GM12801 (cell line): ENCODE measurements around the gene SOCS3.

Experiments
- TF ChIP-seq, protein P1 (sequence below): IDR thresholded peaks from one replicate; pipeline ENCODE4 v1.5.1; 2011; ENCODE audit warnings: control low read depth; ENCODE audit not compliant: insufficient read length; ENCODE audit errors: extremely low read depth

SOCS3 gene

DNA sequence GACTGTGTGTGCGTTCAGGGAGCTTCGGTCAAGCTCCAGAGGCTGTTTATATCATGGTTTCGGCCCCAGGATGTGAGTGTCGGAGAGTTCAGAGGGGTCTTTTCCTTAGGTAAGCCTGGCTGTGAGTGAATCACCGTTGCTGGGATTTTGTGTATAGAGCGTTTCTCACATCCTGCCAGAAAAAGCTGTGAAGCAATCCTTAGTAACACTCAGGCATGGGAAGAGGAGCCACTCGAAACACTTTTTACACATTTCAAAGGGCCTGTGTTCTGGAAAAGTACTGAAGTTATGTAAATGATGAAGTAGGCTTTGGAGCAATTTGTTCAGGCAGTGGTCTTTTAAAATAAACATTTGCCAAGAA is 19.2 kb upstream of the SOCS3 start:
- TF ChIP-seq, protein P1, sequence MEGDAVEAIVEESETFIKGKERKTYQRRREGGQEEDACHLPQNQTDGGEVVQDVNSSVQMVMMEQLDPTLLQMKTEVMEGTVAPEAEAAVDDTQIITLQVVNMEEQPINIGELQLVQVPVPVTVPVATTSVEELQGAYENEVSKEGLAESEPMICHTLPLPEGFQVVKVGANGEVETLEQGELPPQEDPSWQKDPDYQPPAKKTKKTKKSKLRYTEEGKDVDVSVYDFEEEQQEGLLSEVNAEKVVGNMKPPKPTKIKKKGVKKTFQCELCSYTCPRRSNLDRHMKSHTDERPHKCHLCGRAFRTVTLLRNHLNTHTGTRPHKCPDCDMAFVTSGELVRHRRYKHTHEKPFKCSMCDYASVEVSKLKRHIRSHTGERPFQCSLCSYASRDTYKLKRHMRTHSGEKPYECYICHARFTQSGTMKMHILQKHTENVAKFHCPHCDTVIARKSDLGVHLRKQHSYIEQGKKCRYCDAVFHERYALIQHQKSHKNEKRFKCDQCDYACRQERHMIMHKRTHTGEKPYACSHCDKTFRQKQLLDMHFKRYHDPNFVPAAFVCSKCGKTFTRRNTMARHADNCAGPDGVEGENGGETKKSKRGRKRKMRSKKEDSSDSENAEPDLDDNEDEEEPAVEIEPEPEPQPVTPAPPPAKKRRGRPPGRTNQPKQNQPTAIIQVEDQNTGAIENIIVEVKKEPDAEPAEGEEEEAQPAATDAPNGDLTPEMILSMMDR, result no peak

DNA sequence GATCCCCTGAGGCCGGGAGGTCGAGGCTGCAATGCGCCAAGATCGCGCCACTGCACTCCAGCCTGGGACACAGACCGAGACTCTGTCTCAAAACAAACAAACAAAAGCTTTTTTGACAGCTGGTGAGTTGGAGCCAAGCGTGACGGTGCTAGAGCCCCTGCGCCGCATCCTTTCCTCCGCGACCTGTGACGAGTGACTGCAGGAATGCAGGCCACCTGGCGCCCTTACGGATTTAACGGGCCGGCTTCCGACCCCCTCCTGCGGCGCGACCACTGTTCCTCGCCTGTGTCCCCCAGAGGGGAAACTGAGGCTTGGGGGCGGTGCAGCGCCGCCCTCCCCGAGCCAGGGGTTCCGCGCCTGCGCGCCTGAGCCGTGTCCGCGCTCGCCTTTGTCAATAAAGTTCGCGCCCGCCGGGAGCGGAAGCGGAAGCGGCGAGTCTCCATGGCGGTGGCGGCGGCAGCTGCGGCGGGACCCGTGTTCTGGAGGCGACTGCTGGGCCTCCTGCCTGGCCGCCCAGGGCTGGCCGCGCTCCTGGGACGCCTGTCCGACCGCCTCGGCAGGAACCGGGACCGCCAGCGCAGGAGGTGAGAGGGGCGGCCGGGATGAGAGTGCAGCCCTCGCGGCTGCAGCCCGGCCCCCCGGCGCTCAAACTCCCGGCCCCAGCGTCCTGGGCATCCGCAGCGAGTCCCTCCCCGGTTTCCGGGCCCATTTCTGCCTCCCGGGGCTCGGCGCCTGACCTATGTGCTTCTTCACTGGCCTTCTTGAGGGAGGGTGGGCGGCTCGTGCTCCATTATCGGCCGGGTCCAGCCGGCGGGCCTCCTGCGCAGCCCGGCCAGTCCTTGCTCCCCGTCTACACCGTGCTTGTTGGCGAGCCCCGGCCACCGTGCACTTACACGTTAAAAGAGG is 18.6 kb upstream of the SOCS3 start, which contains the start of gene PGS1:
PGS1 (plus strand) TSS at position 425 of the 906 bp plus-strand sequence; CDS start at position 442, 17 bp downstream.
- TF ChIP-seq, protein P1, result no peak

DNA sequence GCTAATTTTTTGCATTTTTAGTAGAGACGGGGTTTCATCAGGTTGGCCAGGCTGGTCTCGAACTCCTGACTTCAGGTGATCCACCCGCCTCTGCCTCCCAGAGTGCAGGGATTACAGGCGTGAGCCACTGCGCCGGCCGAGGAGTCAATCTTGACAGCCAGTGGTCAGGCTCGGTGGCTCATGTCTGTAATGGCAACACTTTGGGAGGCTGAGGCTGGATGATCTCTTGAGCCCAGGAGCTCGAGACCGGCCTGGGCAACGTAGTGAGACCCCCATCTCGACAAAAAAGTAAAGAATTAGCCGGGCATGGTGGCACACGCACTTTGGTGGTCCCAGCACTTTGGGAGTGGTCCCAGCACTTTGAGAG is 18.0 kb upstream of the SOCS3 start:
- TF ChIP-seq, protein P1, result no peak

DNA sequence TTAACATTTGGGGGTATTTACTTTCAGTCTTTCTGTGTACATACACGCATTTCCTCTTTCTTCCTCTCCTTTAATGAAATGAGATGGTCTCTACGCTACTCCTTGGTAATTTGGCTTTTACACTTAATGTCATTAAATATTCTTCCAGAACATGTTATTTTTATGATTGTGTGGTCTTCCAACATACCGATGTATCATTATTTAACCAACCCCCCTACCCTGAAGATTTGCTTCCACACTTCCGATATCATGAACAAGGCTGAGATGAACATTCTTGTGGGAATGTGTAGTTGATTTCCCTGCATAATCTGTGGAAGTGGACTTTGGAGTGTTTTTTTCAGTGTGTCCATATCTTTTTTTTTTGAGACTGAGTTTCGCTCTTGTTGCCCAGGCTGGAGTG is 16.3 kb upstream of the SOCS3 start:
- TF ChIP-seq, protein P1, result no peak

DNA sequence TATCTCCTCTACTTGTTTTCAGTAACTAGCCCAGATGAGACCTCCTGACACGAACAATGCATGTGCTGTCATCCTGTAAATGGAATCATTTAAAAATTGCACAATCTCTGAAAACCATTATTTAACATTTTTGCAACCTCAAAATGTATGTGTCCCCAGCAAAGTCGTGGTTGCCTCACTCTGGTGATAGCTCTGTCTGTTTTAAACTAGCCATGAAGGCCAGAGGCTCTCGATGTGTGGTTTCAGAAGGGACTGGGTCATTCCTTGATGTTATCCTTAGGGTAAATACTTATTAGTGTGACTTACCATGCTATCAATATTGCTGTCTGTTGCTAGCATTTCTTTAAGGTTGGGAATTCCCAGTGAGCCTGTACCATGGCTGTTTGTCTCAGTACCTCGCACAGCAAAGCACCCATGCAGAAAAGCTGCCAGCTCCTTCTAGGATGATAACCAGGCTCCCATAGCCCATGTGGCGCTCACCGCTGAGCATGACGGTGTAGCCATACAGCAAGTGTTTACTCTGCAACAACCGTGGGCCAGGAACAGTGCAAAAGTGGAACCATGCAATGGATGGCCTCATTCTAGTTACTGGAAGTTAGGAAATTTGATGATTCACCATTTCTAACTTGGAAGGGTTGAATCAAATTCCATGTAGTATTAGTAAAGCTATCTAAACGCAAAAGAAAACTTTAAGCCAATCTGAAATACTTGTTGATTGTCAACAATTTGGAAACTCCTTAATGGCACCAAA is 15.7 kb upstream of the SOCS3 start:
- TF ChIP-seq, protein P1, result no peak

DNA sequence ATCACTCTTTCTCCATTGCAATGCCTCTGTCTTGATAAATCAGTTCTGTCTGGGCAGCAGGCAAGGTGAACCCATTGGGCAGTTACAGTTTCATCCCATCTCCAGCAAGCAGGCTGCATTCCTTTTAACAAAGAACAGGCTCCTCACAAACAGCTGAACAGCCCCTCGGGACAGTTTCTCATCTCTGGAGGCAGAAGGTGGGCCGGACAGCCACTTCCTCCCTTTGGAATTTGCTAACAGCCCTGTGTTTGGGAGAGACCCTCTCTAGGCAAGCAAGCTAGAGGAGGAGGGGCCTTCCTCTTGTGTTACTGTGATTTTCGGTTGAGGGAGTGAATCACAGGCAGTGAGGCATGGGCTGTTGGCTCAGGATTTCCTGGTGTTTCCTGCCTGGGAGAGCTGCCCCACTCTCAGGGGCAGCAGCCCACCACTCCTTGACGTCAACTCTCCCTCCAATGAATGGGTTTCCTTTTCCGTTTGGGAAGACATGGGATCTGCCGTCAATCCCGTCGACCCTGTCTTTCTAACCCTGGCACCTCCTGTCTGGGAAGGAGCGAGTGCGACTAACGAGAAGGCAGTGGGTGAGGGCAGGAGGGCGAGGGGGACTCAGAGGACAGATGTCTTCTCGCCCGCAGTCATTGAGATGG is 14.9 kb upstream of the SOCS3 start:
- TF ChIP-seq, protein P1, result no peak

DNA sequence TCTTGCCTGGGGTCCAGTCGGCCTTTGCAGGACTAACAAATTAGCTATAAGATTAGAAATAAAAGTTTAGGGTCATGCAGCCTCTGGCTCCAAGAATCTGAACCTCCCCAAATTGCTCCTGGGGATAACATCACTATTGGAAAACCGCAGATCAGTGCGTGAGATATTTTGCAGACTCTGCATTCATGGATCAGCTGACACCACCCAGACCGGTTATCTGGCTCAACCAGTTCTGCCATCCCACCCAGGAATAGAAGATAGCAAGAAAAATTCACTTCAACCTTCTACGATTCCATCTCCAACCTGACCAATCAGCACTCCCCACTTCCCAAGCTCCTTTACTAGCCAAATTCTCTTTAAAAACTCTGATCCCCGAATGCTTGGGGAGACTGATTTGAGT is 14.3 kb upstream of the SOCS3 start:
- TF ChIP-seq, protein P1, result no peak
